ENCODE measurements around the gene RUBCNL.
"Not testable (repeated sequence)": the region's sequence is repeated elsewhere in the genome, so short reads cannot be mapped to it uniquely, and the experiment has no call there.

Gene RUBCNL

DNA sequence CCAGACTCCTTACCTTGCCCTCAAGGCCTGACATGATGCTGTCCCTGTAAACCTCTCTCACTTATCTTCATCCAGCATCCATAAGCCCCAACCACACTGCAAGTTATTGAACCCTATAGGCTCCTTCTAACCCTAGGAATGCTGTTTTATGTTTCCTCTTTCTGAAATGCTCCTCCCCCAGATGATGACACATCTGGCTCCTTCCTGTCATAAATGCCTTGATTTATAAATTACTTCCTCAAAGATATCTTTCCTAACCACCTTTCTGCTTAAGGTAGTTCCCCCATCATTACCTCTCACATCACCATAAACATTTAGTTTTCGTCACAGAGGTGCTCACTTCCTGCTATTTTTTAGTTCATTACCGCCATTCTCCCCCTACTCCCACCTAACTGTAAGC, 12.3 kb downstream of the RUBCNL start:
- DNase-seq (ENCODE audit: low read depth, low spot score): no peak

DNA sequence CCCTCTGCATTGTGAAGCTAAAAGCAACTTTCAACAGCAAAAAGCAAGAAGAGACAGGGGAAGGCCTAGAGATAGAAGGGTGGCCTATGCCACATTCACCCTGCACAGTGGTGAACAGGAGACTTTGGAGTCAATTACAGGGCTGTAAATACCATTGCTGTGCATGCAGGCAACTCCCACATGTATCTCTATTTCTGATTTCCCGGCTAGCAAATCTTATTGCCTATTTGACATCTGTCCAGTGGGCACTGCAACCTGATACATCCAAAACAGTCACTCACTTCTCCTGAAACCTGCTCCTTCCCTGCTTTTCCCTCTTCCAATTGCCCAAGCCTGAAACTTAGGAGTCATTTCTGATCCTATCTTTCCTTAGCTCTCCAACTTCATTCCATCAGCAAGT, 13.4 kb downstream of the RUBCNL start:
- DNase-seq (ENCODE audit: low read depth, low spot score): no peak

DNA sequence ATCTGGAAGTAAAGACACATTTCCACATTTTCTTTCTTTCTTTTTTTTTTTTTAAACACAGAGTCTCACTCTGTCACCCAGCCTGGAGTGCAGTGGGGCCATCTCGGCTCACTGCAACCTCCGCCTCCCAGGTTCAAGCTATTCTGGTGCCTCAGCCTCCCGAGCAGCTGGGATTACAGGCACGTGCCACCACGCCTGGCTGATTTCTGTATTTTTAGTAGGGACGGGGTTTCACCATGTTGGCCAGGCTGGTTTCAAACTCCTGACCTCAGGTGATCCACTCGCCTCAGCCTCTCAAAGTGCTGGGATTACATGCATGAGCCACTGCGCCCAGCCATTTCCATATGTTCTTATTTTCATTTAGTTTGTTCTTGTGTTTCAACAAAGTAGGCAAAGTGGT, 14.1 kb downstream of the RUBCNL start:
- DNase-seq (ENCODE audit: low read depth, low spot score): not testable (repeated sequence)

DNA sequence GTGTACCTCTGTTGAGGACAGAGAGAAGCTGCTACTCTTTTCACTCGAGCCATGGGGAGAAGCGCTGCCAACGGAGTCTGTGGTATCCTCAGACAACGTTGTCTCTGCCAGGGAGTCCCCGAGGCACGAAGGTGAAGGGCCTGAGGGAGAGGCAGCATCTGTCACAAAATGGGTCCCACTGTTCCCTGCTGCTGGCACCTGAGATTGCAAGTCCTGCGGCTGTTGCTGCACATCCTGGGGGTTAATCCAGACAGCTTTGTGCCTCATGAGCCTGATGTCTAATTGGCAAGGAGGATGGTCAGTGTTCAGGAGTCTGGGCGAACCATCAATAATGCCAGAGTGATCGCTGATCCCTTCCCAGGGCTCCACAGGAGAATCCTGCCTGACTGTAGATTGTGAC, 15.0 kb downstream of the RUBCNL start:
- DNase-seq (ENCODE audit: low read depth, low spot score): no peak

DNA sequence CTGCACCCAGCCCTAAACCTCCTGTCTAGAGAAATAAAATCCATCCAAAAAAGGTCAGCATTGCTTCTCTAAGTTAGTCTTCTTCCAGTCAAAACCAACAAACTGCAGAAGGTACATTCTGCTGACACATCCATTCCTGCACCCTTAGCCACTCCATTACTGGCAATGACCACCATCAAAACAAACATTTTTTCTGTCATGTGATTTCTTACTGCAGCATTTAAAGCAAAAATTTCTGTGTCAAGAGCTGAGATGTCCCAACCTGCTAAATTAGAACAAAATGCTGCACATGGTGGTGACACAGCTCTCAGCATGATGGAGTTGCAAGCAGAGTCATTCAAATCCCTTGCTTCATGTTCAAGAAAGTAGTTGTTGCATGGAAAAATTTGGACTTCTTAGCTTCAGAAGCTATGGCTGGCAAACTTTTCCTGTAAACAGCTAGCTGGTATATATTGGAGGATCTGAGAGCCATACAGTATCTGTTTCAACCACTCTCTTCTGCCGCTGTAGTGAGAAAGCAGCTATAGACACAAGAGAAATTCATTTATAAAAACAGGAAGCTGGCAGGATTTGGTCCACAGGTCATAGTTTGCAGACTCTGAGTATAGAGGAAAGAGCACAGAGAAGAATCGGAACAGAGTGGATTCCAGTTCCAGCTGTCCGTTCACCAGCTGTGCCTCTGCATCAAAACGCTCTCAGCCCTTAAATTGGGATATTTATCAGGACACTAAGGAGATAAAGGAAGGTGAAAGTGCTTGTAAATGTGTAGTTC, 17.4 kb downstream of the RUBCNL start:
- DNase-seq (ENCODE audit: low read depth, low spot score): no peak

DNA sequence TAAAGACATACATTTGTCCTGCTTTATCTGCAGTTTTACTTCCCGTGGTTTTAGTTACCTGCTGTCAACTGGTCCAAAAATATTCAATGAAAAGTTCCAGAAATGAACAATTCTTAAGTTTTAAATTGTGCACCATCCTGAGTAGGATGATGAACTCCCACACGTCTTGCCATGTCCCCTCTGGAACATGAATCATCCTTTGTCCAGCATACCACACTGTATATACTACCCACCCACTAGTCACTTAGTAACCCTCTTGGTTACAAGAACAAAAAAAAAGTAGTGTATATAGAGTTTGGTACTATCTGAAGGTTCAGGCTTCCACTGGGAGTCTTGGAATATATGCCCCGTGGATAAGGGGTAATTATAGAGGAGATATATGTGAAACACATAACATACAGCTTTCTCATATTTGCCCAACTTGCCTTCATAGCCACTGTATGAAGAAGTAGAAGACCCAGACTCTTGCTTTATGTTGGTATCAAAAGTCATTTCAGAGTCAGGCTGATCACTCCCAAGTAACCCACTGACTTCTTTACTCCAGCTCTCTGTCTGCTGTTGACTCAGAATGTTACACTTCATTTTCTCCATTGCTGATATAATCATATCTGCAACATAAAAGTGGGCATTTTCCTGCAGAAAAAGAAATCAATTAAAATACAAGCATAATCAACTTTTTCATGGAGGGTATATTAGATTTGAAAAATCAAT, 19.3 kb downstream of the RUBCNL start:
- DNase-seq (ENCODE audit: low read depth, low spot score): no peak

DNA sequence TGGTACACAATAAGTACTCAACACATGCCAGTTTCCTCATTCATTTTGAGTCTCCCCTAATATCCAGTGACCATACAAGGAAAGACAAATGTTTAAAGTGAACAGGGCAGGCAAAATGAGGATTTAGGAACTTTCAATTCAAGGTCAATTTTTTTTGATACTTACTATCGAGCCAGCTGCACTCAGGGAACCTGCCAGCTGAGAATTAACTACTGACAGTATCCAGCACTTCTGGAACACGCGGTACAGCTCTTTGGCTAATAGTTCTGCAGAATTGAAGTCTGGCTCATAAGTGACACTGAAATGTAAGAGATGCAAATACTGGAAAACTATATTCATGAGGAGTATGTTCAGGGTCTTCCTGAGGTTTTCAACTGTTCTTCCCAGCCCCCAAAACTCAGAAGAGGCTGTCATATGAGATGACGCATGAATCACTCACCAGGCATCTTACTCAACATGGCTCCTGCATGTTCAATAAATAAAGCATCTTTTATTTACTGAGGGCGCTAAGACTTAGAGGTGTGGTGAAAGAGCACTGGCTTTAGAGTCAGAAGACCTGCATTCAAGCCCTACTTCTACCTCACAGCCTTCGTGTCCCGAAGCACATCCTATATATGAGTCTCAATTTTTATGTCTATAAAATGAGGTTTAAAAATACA, 25.6 kb downstream of the RUBCNL start:
- no peak for DNase-seq (ENCODE audit: low read depth, low spot score)

DNA sequence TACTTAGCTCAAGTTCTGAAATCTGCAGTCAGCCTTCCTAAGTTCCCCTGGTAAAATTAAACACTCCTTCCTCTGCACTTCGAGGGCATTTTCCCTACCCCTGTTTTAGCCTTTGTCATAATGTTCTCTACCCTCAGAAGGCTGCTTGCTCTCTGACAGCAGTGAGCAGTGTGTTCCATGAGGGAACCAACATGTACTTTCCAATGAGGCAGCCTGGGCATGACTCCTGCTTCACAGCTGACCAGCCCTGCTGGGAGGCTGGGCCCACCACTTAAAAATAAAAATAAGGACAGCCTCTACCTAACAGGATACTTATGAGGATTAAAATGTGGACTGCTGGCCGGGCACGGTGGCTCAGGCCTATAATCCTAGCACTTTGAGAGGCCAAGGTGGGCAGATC, 26.4 kb downstream of the RUBCNL start:
- no peak for DNase-seq (ENCODE audit: low read depth, low spot score)

DNA sequence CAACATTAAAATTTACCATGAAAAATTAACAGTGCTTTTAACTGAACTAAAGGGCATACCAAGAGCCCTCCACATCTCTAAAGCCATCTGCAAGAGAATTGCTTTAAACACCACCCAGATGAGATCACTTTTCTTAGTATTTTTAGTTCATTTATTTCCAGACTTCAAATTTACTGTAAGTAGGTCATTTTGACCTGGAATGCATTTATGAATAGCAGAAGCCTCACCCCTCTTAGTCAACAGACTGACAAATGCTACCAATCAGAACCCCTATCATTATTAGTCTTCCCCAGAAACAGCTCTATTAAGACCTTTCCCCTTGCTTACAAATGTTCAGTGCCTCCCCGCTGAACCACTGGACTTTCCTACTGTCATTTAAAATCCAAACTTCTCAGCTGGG, 27.3 kb downstream of the RUBCNL start:
- DNase-seq (ENCODE audit: low read depth, low spot score): no peak

DNA sequence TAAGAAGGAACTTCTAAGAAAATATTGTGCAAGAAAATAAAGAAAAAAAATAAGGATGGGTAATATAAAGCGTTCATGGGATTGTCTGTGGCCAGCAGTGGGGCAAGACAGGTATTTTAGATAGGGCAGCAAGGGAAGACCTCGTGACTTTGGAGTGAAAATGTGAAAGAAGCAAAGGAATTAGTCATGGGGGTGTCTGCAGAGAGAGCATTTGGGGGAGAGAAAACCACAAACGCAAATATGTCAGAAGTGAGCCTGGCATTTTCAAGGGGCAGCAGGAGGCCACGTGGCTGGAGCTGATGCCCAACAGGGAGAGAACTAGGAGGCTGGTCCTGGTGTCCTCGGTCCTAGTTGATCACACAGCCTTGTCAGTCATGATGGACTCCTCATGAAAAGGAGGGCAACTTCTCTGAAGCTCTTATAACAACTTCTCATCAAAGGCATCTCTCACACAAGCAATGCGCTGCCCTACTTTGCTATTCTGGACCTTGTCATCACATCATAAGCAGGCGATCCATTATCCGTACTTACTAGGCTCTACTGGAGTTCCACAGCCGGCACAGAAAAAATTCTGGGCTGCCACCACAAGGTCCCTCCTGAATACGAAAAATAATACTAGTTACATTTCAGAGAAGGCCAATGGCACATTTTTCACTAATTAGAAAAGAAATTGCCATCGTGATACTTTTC, 31.0 kb downstream of the RUBCNL start:
- DNase-seq (ENCODE audit: low read depth, low spot score): no peak

DNA sequence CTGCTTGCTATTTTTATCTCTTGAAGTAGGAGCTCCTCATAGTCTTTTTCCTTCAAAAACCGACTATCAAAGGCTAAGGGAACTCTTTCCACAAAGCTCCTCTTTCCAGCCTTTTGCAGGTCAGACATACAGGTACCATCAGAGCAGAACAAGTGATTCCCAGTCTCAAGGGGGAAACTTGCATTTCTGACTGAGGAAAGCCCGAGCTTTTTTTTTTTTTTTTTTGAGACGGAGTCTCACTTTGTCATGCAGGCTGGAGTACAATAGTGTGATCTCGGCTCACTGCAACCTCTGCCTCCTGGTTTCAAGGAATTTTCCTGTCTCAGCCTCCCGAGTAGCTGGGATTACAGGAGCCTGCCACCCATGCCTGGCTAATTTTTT, 32.0 kb downstream of the RUBCNL start:
- no peak for DNase-seq (ENCODE audit: low read depth, low spot score)

DNA sequence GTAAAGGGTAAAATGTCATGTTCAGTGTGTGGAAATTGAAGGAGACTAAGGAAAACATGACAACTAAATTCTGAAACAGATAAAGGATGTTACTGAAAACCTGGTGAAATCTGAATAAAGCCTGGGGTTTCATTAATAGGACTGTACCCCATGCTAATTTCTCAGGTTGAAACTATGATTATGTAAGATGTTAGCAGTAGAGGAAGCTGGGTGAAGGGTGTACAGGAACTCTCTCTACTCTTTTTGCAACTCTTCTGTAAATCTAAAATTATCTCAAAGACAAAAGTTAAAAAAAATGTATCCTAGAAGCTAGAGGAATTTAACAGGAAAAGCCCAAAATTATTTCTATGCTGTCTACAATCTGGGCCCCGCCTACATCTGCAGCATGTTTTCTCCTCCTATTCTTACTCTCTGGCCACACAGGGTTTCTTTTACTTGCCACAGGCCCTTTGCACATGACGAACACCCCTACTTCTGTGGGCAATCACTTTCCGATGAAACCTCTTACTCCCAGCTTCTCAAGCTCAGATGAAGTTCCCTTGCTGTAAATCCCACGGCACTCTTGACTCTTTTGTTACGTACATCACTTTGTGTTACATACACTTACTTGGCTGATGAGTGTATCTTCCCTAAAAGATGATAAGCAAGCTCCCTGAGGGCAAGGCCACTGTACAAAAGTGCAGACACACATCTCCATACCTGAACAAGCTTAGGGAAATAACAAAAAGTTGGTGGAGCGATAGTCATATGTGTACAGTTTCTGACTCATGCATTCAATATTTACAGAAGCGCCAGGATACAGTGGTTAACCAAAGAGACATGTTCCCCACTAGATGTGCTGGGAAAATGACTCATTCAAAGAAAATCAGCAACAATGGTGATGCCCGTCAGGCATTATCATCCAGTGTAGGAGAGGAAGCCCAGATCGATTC, 32.6 kb downstream of the RUBCNL start:
- no peak for DNase-seq (ENCODE audit: low read depth, low spot score)

DNA sequence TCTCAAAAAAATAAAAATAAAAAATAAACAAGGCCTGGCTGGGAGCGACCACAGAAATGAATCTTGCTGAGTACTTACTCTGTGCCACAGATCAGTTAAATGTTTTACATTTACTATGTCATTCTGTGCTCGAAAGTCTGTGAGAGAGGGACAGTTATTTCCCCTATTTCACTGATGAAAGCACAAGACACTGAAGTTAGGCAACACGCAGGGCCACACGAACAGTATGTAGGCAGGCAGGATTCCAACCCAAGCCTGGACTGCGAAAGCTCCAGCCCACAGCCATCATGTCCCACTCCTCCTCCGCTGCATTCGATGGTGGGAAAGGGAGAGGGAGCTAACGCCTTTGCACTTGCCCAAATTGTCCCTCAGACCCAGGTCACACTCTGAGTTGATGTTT, 34.2 kb downstream of the RUBCNL start:
- DNase-seq (ENCODE audit: low read depth, low spot score): no peak

DNA sequence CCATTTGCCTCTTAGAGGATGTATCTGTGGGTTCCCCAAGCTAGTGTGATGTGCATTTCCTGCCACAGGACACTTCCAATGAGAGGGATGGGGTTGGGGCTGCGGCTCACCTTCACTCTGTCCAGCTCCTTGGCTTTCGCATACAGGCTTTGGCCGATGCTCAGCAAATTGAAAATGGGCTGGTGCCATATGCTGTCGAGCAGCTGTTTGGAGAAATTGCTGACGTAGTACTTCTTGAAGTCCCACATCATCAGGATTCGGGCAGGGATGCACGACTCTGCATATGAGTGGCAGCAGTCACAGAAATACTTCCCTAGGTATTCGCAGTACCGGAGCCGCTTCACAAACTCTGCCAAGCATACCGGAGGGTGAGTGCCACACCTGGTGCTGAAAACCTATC, 37.0 kb downstream of the RUBCNL start:
- no peak for DNase-seq (ENCODE audit: low read depth, low spot score)

DNA sequence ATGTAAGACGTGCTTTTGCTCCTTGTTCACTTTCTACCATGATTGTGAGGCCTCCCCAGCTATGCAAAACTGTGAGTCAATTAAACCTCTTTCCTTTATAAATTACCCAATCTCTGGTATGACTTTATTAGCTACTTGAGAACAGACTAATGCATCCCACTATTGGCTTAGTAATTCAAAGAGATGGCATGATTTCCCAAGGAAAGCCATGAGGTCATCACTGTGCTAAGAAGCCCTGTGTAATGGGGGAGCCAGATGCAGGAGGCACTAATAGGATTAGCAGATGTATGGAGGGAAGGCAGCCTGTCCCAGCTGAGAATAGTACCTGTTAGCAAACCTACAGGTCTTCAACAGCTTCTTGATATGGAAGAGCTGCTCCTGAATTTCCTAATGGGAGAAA, 38.1 kb downstream of the RUBCNL start:
- DNase-seq (ENCODE audit: low read depth, low spot score): no peak

DNA sequence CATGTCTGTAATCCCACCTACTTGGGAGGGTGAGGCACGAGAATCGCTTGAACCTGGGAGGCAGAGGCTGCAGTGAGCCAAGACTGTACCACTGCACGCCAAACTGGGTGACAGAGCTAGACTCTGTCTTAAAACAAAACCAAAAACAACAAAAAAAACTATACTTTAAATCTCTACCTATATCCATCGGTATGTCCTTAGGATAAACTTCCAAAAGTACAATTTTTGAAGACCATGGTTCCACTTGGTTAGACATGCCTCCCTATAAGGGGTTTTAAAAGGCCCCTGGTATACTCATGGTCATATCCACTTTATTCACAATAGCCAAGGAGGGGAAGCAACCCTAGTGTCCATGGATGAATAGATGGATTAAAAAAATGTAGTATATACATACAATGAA, 39.8 kb downstream of the RUBCNL start:
- DNase-seq (ENCODE audit: low read depth, low spot score): no peak

DNA sequence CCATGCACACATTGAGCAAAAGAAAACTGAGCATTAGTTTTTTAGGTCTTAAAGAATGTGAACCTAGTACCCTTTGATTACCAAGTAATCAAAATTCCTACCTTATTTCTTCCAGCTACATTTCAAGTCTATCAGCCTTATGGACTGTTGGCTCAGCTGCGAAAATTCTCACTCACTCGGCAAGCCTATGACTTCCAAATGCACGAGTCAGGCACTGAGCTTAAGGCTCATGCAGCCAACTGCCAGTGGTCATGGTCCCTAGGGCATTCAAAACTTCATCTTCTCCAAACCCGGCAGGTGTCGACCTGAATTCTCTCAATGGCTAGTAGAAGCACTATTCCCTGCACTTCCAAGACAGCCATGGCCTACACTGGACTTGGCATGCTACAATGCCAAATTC, 41.2 kb downstream of the RUBCNL start:
- no peak for DNase-seq (ENCODE audit: low read depth, low spot score)

DNA sequence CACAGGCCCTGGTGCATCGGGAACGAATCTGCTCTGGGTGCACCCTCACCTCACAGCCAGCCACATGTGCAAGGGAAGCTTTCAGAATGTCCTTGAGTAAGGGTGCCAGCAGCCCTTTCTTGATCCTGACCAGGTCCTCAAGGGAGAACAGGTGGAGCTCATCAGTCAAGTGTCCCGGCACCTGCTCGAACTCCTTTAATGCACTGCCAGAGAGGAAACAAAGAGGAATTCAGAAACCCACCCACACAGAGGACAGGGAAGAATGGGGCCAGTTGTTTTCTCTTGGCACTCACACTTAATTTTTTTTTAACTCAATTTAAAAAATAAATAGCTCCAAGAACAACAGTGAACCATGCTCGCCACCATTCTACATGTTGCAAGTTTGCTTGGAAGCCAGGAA, 41.7 kb downstream of the RUBCNL start:
- no peak for DNase-seq (ENCODE audit: low read depth, low spot score)

DNA sequence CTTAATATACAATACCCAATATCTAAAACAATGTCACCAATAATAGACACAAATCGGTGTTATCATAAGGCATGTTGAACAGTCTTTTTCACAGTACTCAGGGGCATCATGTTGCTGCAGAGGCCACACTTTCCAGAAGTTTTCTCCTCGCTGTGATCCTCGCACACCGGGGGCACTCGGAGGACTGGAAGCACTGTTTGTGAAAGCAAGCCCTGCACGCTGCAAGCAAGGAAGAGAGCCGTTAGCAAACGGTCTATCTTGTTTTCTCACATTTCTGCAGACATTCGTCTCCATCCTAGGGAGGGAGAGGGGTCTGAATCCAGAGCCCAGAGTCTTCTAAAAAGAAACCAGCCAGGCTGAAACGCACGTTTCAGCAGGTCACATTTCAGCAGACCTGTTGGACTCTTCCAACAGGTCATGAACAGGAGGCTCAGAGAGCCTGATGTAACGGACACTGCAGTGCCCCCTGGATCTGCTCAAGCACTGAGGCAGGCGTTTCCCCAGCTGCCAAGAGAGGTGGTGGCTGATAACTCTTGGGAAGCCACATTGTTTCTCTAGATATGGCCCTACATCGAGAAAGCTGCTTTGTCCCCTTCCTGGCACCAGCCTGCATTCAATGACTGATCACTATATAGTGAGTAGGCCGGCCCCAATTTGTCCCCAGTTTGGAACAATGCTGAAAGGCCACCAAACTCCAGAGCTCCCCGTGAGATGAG, 43.6 kb downstream of the RUBCNL start:
- DNase-seq (ENCODE audit: low read depth, low spot score): no peak

DNA sequence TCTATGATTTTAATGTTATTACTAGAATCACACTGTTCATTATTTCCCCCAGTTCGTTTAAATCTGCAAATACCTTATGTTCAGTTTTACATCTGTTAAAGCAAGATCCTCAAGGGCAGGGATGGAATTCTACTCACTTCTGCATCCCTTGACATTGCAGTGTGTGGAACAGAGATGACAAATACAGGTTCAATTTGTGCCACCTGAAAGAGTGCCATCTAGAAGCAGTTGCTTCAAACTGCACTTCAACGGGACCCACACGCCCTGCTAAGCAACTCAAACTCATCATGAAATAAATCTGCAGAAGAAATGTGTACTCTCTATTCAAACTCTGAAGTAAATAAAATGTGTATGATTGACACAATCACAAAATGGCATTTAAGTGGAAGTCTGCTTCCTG, 44.5 kb downstream of the RUBCNL start:
- DNase-seq (ENCODE audit: low read depth, low spot score): no peak

Data from activated CD4-positive, CD25-positive, alpha-beta regulatory T cell treated with anti-CD3 and anti-CD28 coated beads, Interleukin-2, amount 50 U/mL, for 16 hours (primary cell).